Caco-2 (cell line): ENCODE results near the gene RAB11FIP4. TPM values are rescaled to one million over a fixed set of nuclear protein-coding genes. Genes with fewer than 3 reads are reported as not detected.

Experiments
- BruUV-seq: library from RNA; stranded (reverse); fragments of 400-500 nt; replicated peaks from 2 replicates; lab custom pipeline; 2021; lab: Mats Ljungman, UMichigan
- CTCF ChIA-PET: fragments of 300-600 bp; sonication (Branson Sonifier 250); formaldehyde crosslinking; loops from one replicate; lab custom pipeline; 2022; ENCODE audit warnings: antibody characterized with exemption; lab: Charles Lee
- POLR2A ChIA-PET: fragments of 300-600 bp; sonication (Branson Sonifier 250); formaldehyde crosslinking; loops from one replicate; lab custom pipeline; 2022; ENCODE audit warnings: antibody characterized with exemption; lab: Charles Lee
- DNase-seq, 2 experiments: peaks; one replicate each; pipeline versions ENCODE4 v3.0.0 to v3.0.0-alpha.2; 2020 to 2022
- H3K27me3 ChIP-seq: replicated peaks from 2 replicates; pipeline ENCODE4 v1.6.0; 2011; ENCODE audit warnings: low read length; ENCODE audit not compliant: control insufficient read depth, insufficient read depth
- H3K36me3 ChIP-seq: 2 replicates; pipeline ENCODE4 v1.5.1; 2011; ENCODE audit warnings: low read length; ENCODE audit not compliant: control insufficient read depth, insufficient read depth
- H3K4me1 ChIP-seq: fragments of 250-450 bp; sonication (Bioruptor Pico); 2 replicates; pipeline ENCODE4 v1.5.1; 2020; ENCODE audit warnings: mild to moderate bottlenecking
- H3K4me3 ChIP-seq: 2 replicates; pipeline ENCODE4 v1.5.1; 2011; ENCODE audit warnings: low read depth, mild to moderate bottlenecking, control low read depth, low read length
- H3K9me3 ChIP-seq: fragments of 250-450 bp; sonication (Bioruptor Pico); 2 replicates; pipeline ENCODE4 v1.5.1; 2020; ENCODE audit warnings: mild to moderate bottlenecking, moderate library complexity
- H3K27ac Mint-ChIP-seq: one replicate; pipeline ENCODE4 v1.8.0; 2022; ENCODE audit warnings: mixed read lengths; ENCODE audit not compliant: unreplicated experiment
- H3K27me3 Mint-ChIP-seq: one replicate; pipeline ENCODE4 v1.8.0; 2022; ENCODE audit warnings: mixed read lengths; ENCODE audit not compliant: insufficient read depth, unreplicated experiment
- H3K36me3 Mint-ChIP-seq: one replicate; pipeline ENCODE4 v1.8.0; 2022; ENCODE audit warnings: mild to moderate bottlenecking, mixed read lengths; ENCODE audit not compliant: insufficient read depth, unreplicated experiment
- H3K4me1 Mint-ChIP-seq: one replicate; pipeline ENCODE4 v1.8.0; 2022; ENCODE audit warnings: low read depth, mixed read lengths; ENCODE audit not compliant: unreplicated experiment
- H3K4me3 Mint-ChIP-seq: one replicate; pipeline ENCODE4 v1.8.0; 2022; ENCODE audit warnings: mild to moderate bottlenecking, moderate library complexity, mixed read lengths; ENCODE audit not compliant: unreplicated experiment
- H3K9me3 Mint-ChIP-seq: one replicate; pipeline ENCODE4 v1.8.0; 2022; ENCODE audit warnings: mixed read lengths; ENCODE audit not compliant: unreplicated experiment
- CTCF ChIP-seq, 2 experiments: fragments of 200-600 bp in 1 of 2; IDR thresholded peaks; 1 replicate in 1 of 2; 2 replicates in 1 of 2; pipeline versions ENCODE4 v1.5.1 to v1.8.0; 2011 to 2022; ENCODE audit warnings: antibody characterized with exemption in 1 of 2, control low read depth in 1 of 2, inconsistent platforms in 1 of 2, low read depth in 1 of 2, low read length in 1 of 2, mild to moderate bottlenecking in 1 of 2, moderate library complexity in 1 of 2; ENCODE audit not compliant: insufficient read depth in 1 of 2, severe bottlenecking in 1 of 2, unreplicated experiment in 1 of 2
- intact Hi-C: fragments of 100-400 bp; cut with micrococcal nuclease; formaldehyde crosslinking; loops from one replicate; pipeline ENCODE4 v1.10.0; 2022; ENCODE audit not compliant: unreplicated experiment
- total RNA-seq: library from RNA; stranded (reverse); gene quantifications from 2 replicates; pipeline ENCODE4 v1.2.3, GENCODE V29; 2022

The RAB11FIP4 gene
- total RNA-seq, 1 experiment from 2014 or later: 90.3 TPM

GRCh38 chr17:31475378-31476162 lies 84.1 kb downstream of the RAB11FIP4 start:
- H3K27me3 ChIP-seq: no peaks in the 10 kb centered on the region
- H3K9me3 ChIP-seq: no peaks in the 10 kb centered on the region
- ChIA-PET POLR2A (interaction anchor here (0.7 to 1.8 kb wide), 3 partner anchors 12 to 19 kb away, joined by 3 to 11 read pairs (median 5); no protein-coding TSS in a partner anchor), CTCF (interaction anchor here (0.6 to 1.6 kb wide), 5 partner anchors 14 to 426 kb away, joined by 3 to 7 read pairs (median 6); partner anchors contain the start of gene UTP6)
- intact Hi-C loops: loop anchor here (2.0 kb wide), 1 partner anchor 19 kb away; no protein-coding TSS in a partner anchor
- H3K4me1 ChIP-seq: peaks cover 7% of the 10 kb centered on the region
- Mint-ChIP-seq H3K9me3 (no peaks in the 10 kb centered on the region), H3K4me1 (peaks cover 18% of the 10 kb centered on the region), H3K4me3 (no peak overlapping the region), H3K27ac (no peak overlapping the region), H3K27me3 (no peaks in the 10 kb centered on the region), H3K36me3 (no peaks in the 10 kb centered on the region)
- no TSS peak for BruUV-seq
- TF ChIP-seq CTCF (IDR thresholded peaks at IDR 0.05; ENCODE audit: insufficient read depth in 1 of 2, low read depth in 1 of 2, low read length in 1 of 2, severe bottlenecking in 1 of 2, unreplicated experiment in 1 of 2): no peak
- peak in 1 of 2 experiments; percentile 41 for DNase-seq
- no peaks in the 10 kb centered on the region for H3K36me3 ChIP-seq
- H3K4me3 ChIP-seq: no peak overlapping the region

- POLR2A ChIA-PET: interaction anchor here (1.8 kb wide), 1 partner anchor 11 kb away, joined by 5 read pairs; no protein-coding TSS in a partner anchor
- intact Hi-C loops: no loop called here
Measured at GRCh38 chr17:31476525-31477416, 85.3 kb downstream of the RAB11FIP4 start.

More at GRCh38 chr17:31476525-31477416, 85.3 kb downstream of the RAB11FIP4 start:
- Histone ChIP-seq H3K36me3 (no peaks in the 10 kb centered on the region), H3K4me1 (peaks cover 7% of the 10 kb centered on the region), H3K9me3 (no peaks in the 10 kb centered on the region), H3K4me3 (no peak overlapping the region), H3K27me3 (no peaks in the 10 kb centered on the region)
- no TSS peak for BruUV-seq
- no peak overlapping the region for H3K4me3 Mint-ChIP-seq
- H3K36me3 Mint-ChIP-seq: no peaks in the 10 kb centered on the region
- no peak for TF ChIP-seq CTCF (IDR thresholded peaks at IDR 0.05; ENCODE audit: insufficient read depth in 1 of 2, low read depth in 1 of 2, low read length in 1 of 2, severe bottlenecking in 1 of 2, unreplicated experiment in 1 of 2)
- peak overlapping the region; percentile 67 for H3K27ac Mint-ChIP-seq
- CTCF ChIA-PET: interaction anchor here (2.6 kb wide), 1 partner anchor 11 kb away, joined by 9 read pairs; no protein-coding TSS in a partner anchor
- no peaks in the 10 kb centered on the region for H3K27me3 Mint-ChIP-seq
- DNase-seq: no peak
- peaks cover 18% of the 10 kb centered on the region for H3K4me1 Mint-ChIP-seq
- H3K9me3 Mint-ChIP-seq: no peaks in the 10 kb centered on the region
